Liver (tissue), 9 donors: Measurements from ENCODE around the gene ELN. TPM values are rescaled to one million over a fixed set of nuclear protein-coding genes. Genes with fewer than 3 reads are reported as not detected.

Source experiments
- DNase-seq: peaks from one replicate; pipeline ENCODE4 v3.0.0-alpha.2; 2017; ENCODE audit warnings: low spot score
- H3K27ac ChIP-seq, 2 donors: one replicate each; pipeline ENCODE4 v1.7.0; 2013; ENCODE audit warnings: inconsistent platforms in 2 of 2, low read length in 2 of 2, control low read depth in 1 of 2, low read depth in 1 of 2, mild to moderate bottlenecking in 1 of 2
- H3K27me3 ChIP-seq, 4 donors: one replicate each; pipeline versions ENCODE4 v1.6.1 to v1.7.0; 2013; ENCODE audit warnings: low read length in 3 of 4, inconsistent platforms in 1 of 4, mild to moderate bottlenecking in 1 of 4, moderate library complexity in 1 of 4; ENCODE audit not compliant: control insufficient read depth in 4 of 4, insufficient read depth in 4 of 4
- H3K36me3 ChIP-seq, 4 donors: one replicate each; pipeline versions ENCODE4 v1.6.1 to v1.7.0; 2013; ENCODE audit warnings: low read length in 3 of 4, mild to moderate bottlenecking in 3 of 4, low read depth in 1 of 4, moderate library complexity in 1 of 4; ENCODE audit not compliant: control insufficient read depth in 4 of 4, insufficient read depth in 3 of 4
- H3K4me1 ChIP-seq, 4 donors: one replicate each; pipeline versions ENCODE4 v1.6.1 to v1.7.0; 2013; ENCODE audit warnings: low read length in 3 of 4, mild to moderate bottlenecking in 3 of 4, moderate library complexity in 1 of 4; ENCODE audit not compliant: control insufficient read depth in 4 of 4, insufficient read depth in 4 of 4
- H3K4me3 ChIP-seq, 3 donors: one replicate each; pipeline versions ENCODE4 v1.6.1 to v1.7.0; 2013; ENCODE audit warnings: low read length in 3 of 3, control low read depth in 1 of 3, low read depth in 1 of 3, mild to moderate bottlenecking in 1 of 3
- H3K9ac ChIP-seq, 2 donors: one replicate each; pipeline ENCODE4 v1.7.0; 2013; ENCODE audit warnings: low read length in 2 of 2, mild to moderate bottlenecking in 2 of 2, moderate library complexity in 2 of 2, control low read depth in 1 of 2, low read depth in 1 of 2
- H3K9me3 ChIP-seq, 4 donors: one replicate each; pipeline versions ENCODE4 v1.6.1 to v1.7.0; 2013; ENCODE audit warnings: low read length in 3 of 4; ENCODE audit not compliant: control insufficient read depth in 4 of 4
- ATF3 ChIP-seq: IDR thresholded peaks from 2 replicates; pipeline ENCODE4 v1.6.1; 2016; ENCODE audit warnings: antibody characterized with exemption
- CTCF ChIP-seq: fragments of 150-350 bp; IDR thresholded peaks from 2 replicates; pipeline ENCODE4 v1.5.1; 2017; ENCODE audit warnings: improper control_type of control experiment, low read depth, low read length; ENCODE audit not compliant: missing input control
- EGR1 ChIP-seq, 2 donors: IDR thresholded peaks; 2 replicates each; pipeline ENCODE4 v1.6.1; 2016 to 2018; ENCODE audit warnings: antibody characterized with exemption in 2 of 2, low read depth in 2 of 2
- FOXA1 ChIP-seq: IDR thresholded peaks from 2 replicates; pipeline ENCODE4 v1.6.1; 2016; ENCODE audit warnings: antibody characterized with exemption
- FOXA2 ChIP-seq: IDR thresholded peaks from 2 replicates; pipeline ENCODE4 v1.6.1; 2016; ENCODE audit warnings: antibody characterized with exemption
- GABPA ChIP-seq, 2 donors: IDR thresholded peaks in 1 of 2; conservative IDR thresholded peaks in 1 of 2; 2 replicates each; pipeline ENCODE4 v1.6.1; 2016; ENCODE audit warnings: antibody characterized with exemption in 2 of 2, mild to moderate bottlenecking in 1 of 2, moderate library complexity in 1 of 2
- HNF4A ChIP-seq, 2 donors: conservative IDR thresholded peaks; 2 replicates each; pipeline ENCODE4 v1.6.1; 2016; ENCODE audit warnings: antibody characterized with exemption in 2 of 2, mild to moderate bottlenecking in 2 of 2
- JUND ChIP-seq, 2 donors: IDR thresholded peaks; 2 replicates each; pipeline ENCODE4 v1.6.1; 2016; ENCODE audit warnings: antibody characterized with exemption in 2 of 2
- MAX ChIP-seq: IDR thresholded peaks from 2 replicates; pipeline ENCODE4 v1.6.1; 2016; ENCODE audit warnings: antibody characterized with exemption
- NR2F2 ChIP-seq: IDR thresholded peaks from 2 replicates; pipeline ENCODE4 v1.6.1; 2016; ENCODE audit warnings: antibody characterized with exemption
- RAD21 ChIP-seq, 2 donors: IDR thresholded peaks; 2 replicates each; pipeline ENCODE4 v1.6.1; 2016; ENCODE audit warnings: antibody characterized with exemption in 2 of 2, mild to moderate bottlenecking in 2 of 2
- RXRA ChIP-seq, 2 donors: IDR thresholded peaks; 2 replicates each; pipeline ENCODE4 v1.6.1; 2017 to 2018; ENCODE audit warnings: antibody characterized with exemption in 2 of 2, mild to moderate bottlenecking in 1 of 2
- SP1 ChIP-seq: IDR thresholded peaks from 2 replicates; pipeline ENCODE4 v1.6.1; 2018; ENCODE audit warnings: antibody characterized with exemption, mild to moderate bottlenecking
- TAF1 ChIP-seq: conservative IDR thresholded peaks from 2 replicates; pipeline ENCODE4 v1.6.1; 2016; ENCODE audit warnings: antibody characterized with exemption, mild to moderate bottlenecking
- YY1 ChIP-seq: IDR thresholded peaks from 2 replicates; pipeline ENCODE4 v1.6.1; 2016; ENCODE audit warnings: antibody characterized with exemption, mild to moderate bottlenecking
- ZBTB33 ChIP-seq: IDR thresholded peaks from 2 replicates; pipeline ENCODE4 v1.6.1; 2016; ENCODE audit warnings: antibody characterized with exemption
- WGBS: extraction: QIAGEN DNeasy Blood & Tissue Kit; methylation state at CpG from one replicate; pipeline ENCODE4 v1.1.7; 2013; 5-methylcytosine and 5-hydroxymethylcytosine counted together
- polyA plus RNA-seq, 2 donors: library from polyadenylated mRNA; stranded (reverse) in 1 of 2; unstranded in 1 of 2; fragments of 200-250 nt in 1 of 2; fragments of >200 nt in 1 of 2; fragmentation: Nextera tagmentation in 1 of 2; extraction: Ambion mirVana in 1 of 2; gene quantifications; one replicate each; pipeline versions ENCODE4 v1.2.1 to v1.2.3, GENCODE V29; 2013 to 2015
- total RNA-seq, 2 donors: library from RNA; depleted of rRNA; stranded (reverse); fragments of >200 nt; gene quantifications; one replicate each; pipeline ENCODE4 v1.2.3, GENCODE V29; 2014
- donor health status: healthy.
- donor health status: healthy.
- donor health status: healthy.
- donor health status: healthy.
- donor health status: healthy.

The ELN gene
- total and polyA plus RNA-seq, 4 donors: 2.7 to 16.3 (median 9.7) TPM

- Histone ChIP-seq H3K27ac (no peak overlapping the region), H3K27me3 (no peaks in the 10 kb centered on the region), H3K9me3 (no peaks in the 10 kb centered on the region), H3K4me1 (no peaks in the 10 kb centered on the region), H3K36me3 (no peaks in the 10 kb centered on the region), H3K4me3 (no peak overlapping the region), H3K9ac (no peak overlapping the region)
- WGBS: 84% methylated on average over 4 of the region's 4 CpGs
- no peak for TF ChIP-seq MAX
- no peak for TF ChIP-seq EGR1 (IDR thresholded peaks at IDR 0.05; ENCODE audit: low read depth in 2 of 2)
- no peak for TF ChIP-seq HNF4A (conservative IDR thresholded peaks at IDR 0.05)
- TF ChIP-seq ZBTB33: no peak
- no peak for TF ChIP-seq NR2F2
- TF ChIP-seq RAD21 (IDR thresholded peaks at IDR 0.05): no peak
- no peak for TF ChIP-seq CTCF
- no peak for TF ChIP-seq JUND (IDR thresholded peaks at IDR 0.05)
- no peak for DNase-seq
Observed at GRCh38 chr7:73987298-73987697, 40.7 kb upstream of the ELN start.

- WGBS: 85% methylated on average over 9 of the region's 9 CpGs
- Histone ChIP-seq H3K4me3 (no peak overlapping the region), H3K27ac (no peak overlapping the region), H3K9ac (no peak overlapping the region), H3K27me3 (no peaks in the 10 kb centered on the region), H3K36me3 (no peaks in the 10 kb centered on the region), H3K4me1 (no peaks in the 10 kb centered on the region), H3K9me3 (no peaks in the 10 kb centered on the region)
- TF ChIP-seq GABPA (IDR thresholded peaks at IDR 0.05 in 1 of 2, conservative IDR thresholded peaks at IDR 0.05 in 1 of 2) (no peak), SP1 (no peak), RXRA (IDR thresholded peaks at IDR 0.05) (no peak), EGR1 (IDR thresholded peaks at IDR 0.05; ENCODE audit: low read depth in 2 of 2) (no peak), YY1 (no peak), HNF4A (conservative IDR thresholded peaks at IDR 0.05) (no peak), RAD21 (IDR thresholded peaks at IDR 0.05) (no peak), JUND (IDR thresholded peaks at IDR 0.05) (no peak), ATF3 (no peak), TAF1 (no peak), FOXA1 (no peak), FOXA2 (no peak), ZBTB33 (no peak), CTCF (no peak)
- DNase-seq: no peak
Observed at GRCh38 chr7:73988197-73988596, 39.8 kb upstream of the ELN start.
